Mammary epithelial cell (primary cell): ENCODE results near the gene NCOA3.

Experiments used
- CTCF ChIP-seq, 2 donors: IDR thresholded peaks in 1 of 2; conservative IDR thresholded peaks in 1 of 2; 2 replicates each; pipeline ENCODE4 v1.5.1; 2011 to 2012; ENCODE audit warnings: inconsistent platforms in 2 of 2, low read length in 2 of 2, mild to moderate bottlenecking in 2 of 2, control low read depth in 1 of 2, low read depth in 1 of 2; ENCODE audit not compliant: insufficient read depth in 1 of 2; ENCODE audit errors: extremely low read depth in 1 of 2
- EZH2 ChIP-seq: IDR thresholded peaks from 2 replicates; pipeline ENCODE4 v1.6.1; 2012; ENCODE audit warnings: low read length, inconsistent platforms, borderline replicate concordance

- no peak for TF ChIP-seq CTCF (conservative IDR thresholded peaks at IDR 0.05 in 1 of 2, IDR thresholded peaks at IDR 0.05 in 1 of 2; ENCODE audit: extremely low read depth in 1 of 2, insufficient read depth in 1 of 2, low read depth in 1 of 2, low read length in 2 of 2)
- no peak for TF ChIP-seq EZH2
Measured at GRCh38 chr20:47667531-47668312, 166.0 kb downstream of the NCOA3 start.
